ENCODE measurements around the gene MAP3K4. TPM values are rescaled to one million over a fixed set of nuclear protein-coding genes. Genes with fewer than 3 reads are reported as not detected.

MAP3K4 gene
- total RNA-seq, 1 donor: 31.1 TPM

DNA sequence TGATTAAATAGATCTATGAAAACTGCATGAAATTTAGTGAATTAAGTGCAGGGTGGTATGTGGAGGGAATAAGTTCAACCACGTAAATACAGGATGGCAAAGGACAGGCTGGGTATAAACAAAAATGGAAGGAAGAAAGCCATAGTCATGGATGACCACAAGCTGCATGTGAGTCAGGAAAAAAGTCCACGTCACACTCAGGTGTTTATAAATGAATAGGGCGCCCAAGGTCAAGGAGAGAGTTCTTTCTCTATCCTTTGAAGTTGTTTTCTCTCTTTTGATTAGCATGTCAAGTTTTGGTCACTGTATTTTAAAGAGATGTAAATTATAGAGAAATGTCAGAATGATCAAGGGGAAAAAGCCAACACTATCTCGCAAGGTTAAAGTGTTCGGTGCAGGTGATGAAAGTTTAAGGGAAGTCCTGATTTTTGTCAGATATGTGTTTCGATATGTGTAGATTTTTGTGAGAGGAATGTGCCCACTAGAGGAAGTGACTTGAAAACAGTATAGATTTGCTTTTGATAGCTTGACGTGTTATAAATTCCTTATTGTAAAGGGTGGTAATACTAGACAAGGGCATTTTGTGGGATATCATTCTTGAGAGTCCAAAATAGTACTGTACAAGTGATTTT, 58.7 kb downstream of the MAP3K4 start:
- Histone ChIP-seq H3K4me2 (ENCODE audit: insufficient read depth, low read length) (no peak overlapping the region), H3K79me2 (ENCODE audit: insufficient read depth, low read length) (peaks cover 4% of the 10 kb centered on the region), H3K36me3 (ENCODE audit: insufficient read depth, low read length) (peaks cover 14% of the 10 kb centered on the region), H4K20me1 (ENCODE audit: insufficient read depth, low read length) (no peaks in the 10 kb centered on the region), H3K27ac (ENCODE audit: low read depth, low read length) (no peak overlapping the region), H3K4me1 (ENCODE audit: insufficient read depth, low read length) (peaks cover 8% of the 10 kb centered on the region), H3K9me3 (ENCODE audit: low read depth, low read length) (no peaks in the 10 kb centered on the region), H2AFZ (ENCODE audit: low read length) (no peak overlapping the region), H3K4me3 (ENCODE audit: insufficient read depth, low read length) (no peak overlapping the region), H3K27me3 (ENCODE audit: insufficient read depth, low read length) (no peaks in the 10 kb centered on the region)
- no peak for DNase-seq (ENCODE audit: insufficient read length, low spot score, missing footprints)
- no peak for TF ChIP-seq CTCF (IDR thresholded peaks at IDR 0.05; ENCODE audit: extremely low read depth, low read depth, low read length)

GRCh38 chr6:161053103-161053502, 61.5 kb downstream of the MAP3K4 start:
- no peak for DNase-seq (ENCODE audit: insufficient read length, low spot score, missing footprints)
- Histone ChIP-seq H3K4me3 (ENCODE audit: insufficient read depth, low read length) (no peak overlapping the region), H3K79me2 (ENCODE audit: insufficient read depth, low read length) (peaks cover 13% of the 10 kb centered on the region), H3K27ac (ENCODE audit: low read depth, low read length) (no peak overlapping the region), H3K4me1 (ENCODE audit: insufficient read depth, low read length) (peaks cover 8% of the 10 kb centered on the region), H4K20me1 (ENCODE audit: insufficient read depth, low read length) (no peaks in the 10 kb centered on the region), H3K27me3 (ENCODE audit: insufficient read depth, low read length) (no peaks in the 10 kb centered on the region), H3K9me3 (ENCODE audit: low read depth, low read length) (no peaks in the 10 kb centered on the region), H3K4me2 (ENCODE audit: insufficient read depth, low read length) (no peak overlapping the region), H2AFZ (ENCODE audit: low read length) (no peak overlapping the region), H3K36me3 (ENCODE audit: insufficient read depth, low read length) (peaks cover 16% of the 10 kb centered on the region)
- TF ChIP-seq CTCF (IDR thresholded peaks at IDR 0.05; ENCODE audit: extremely low read depth, low read depth, low read length): no peak

DNA sequence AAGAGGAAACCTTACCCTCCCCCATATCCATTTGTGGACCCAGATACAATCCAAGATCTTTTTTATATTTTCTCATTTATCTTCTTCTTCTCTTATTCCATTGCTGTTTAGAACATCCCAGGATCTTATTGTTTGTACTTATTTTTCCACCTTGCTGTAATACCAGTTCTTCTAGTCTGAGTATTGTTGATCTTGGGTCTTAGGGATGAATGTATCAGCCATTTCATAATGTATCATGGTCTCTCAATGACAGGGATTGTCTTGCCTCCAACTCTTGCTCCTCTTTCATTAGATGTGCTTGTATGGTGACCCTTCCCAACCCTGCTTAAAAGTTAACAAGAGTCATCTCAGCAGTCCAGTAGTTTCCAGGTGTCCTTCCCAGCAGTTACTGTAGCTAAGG, 63.3 kb downstream of the MAP3K4 start:
- no peak overlapping the region for H3K4me2 ChIP-seq (ENCODE audit: insufficient read depth, low read length)
- no peaks in the 10 kb centered on the region for H3K27me3 ChIP-seq (ENCODE audit: insufficient read depth, low read length)
- H3K27ac ChIP-seq (ENCODE audit: low read depth, low read length): no peak overlapping the region
- no peaks in the 10 kb centered on the region for H4K20me1 ChIP-seq (ENCODE audit: insufficient read depth, low read length)
- TF ChIP-seq CTCF (IDR thresholded peaks at IDR 0.05; ENCODE audit: extremely low read depth, low read depth, low read length): no peak
- H3K4me1 ChIP-seq (ENCODE audit: insufficient read depth, low read length): peaks cover 7% of the 10 kb centered on the region
- H3K36me3 ChIP-seq (ENCODE audit: insufficient read depth, low read length): peaks cover 10% of the 10 kb centered on the region
- H2AFZ ChIP-seq (ENCODE audit: low read length): no peak overlapping the region
- H3K9me3 ChIP-seq (ENCODE audit: low read depth, low read length): no peaks in the 10 kb centered on the region
- H3K4me3 ChIP-seq (ENCODE audit: insufficient read depth, low read length): no peak overlapping the region
- no peak for DNase-seq (ENCODE audit: insufficient read length, low spot score, missing footprints)
- peaks cover 13% of the 10 kb centered on the region for H3K79me2 ChIP-seq (ENCODE audit: insufficient read depth, low read length)

GRCh38 chr6:161056451-161056850, 64.9 kb downstream of the MAP3K4 start:
- no peak overlapping the region for H3K27ac ChIP-seq (ENCODE audit: low read depth, low read length)
- H2AFZ ChIP-seq (ENCODE audit: low read length): no peak overlapping the region
- H3K4me3 ChIP-seq (ENCODE audit: insufficient read depth, low read length): no peak overlapping the region
- no peaks in the 10 kb centered on the region for H3K27me3 ChIP-seq (ENCODE audit: insufficient read depth, low read length)
- H3K4me1 ChIP-seq (ENCODE audit: insufficient read depth, low read length): peaks cover 7% of the 10 kb centered on the region
- no peak for TF ChIP-seq CTCF (IDR thresholded peaks at IDR 0.05; ENCODE audit: extremely low read depth, low read depth, low read length)
- no peaks in the 10 kb centered on the region for H4K20me1 ChIP-seq (ENCODE audit: insufficient read depth, low read length)
- peaks cover 15% of the 10 kb centered on the region for H3K79me2 ChIP-seq (ENCODE audit: insufficient read depth, low read length)
- H3K36me3 ChIP-seq (ENCODE audit: insufficient read depth, low read length): peaks cover 7% of the 10 kb centered on the region
- H3K4me2 ChIP-seq (ENCODE audit: insufficient read depth, low read length): no peak overlapping the region
- H3K9me3 ChIP-seq (ENCODE audit: low read depth, low read length): no peaks in the 10 kb centered on the region
- DNase-seq (ENCODE audit: insufficient read length, low spot score, missing footprints): no peak

All from osteoblast (primary cell).